Peyer's patch (tissue), 4 donors: Measurements from ENCODE around the gene POU5F2. TPM values are rescaled to one million over a fixed set of nuclear protein-coding genes. Genes with fewer than 3 reads are reported as not detected.

ENCODE experiments used
- DNase-seq, 3 donors: peaks; one replicate each; pipeline ENCODE4 v3.0.0-alpha.2; 2017 to 2019
- H3K27ac ChIP-seq, 4 donors: fragments of 200-600 bp; sonication (generic); one replicate each; pipeline ENCODE4 v1.5.1; 2016 to 2019
- H3K27me3 ChIP-seq, 2 donors: fragments of 200-600 bp; sonication (generic); one replicate each; pipeline ENCODE4 v1.5.1; 2019
- H3K36me3 ChIP-seq, 3 donors: fragments of 200-600 bp; sonication (generic); one replicate each; pipeline ENCODE4 v1.5.1; 2016 to 2019
- H3K4me1 ChIP-seq, 4 donors: fragments of 200-600 bp; sonication (generic); one replicate each; pipeline ENCODE4 v1.5.1; 2016 to 2019
- H3K4me3 ChIP-seq, 4 donors: fragments of 200-600 bp; sonication (generic); 1 replicate in 3 of 4; 2 replicates in 1 of 4; pipeline ENCODE4 v1.5.1; 2016 to 2019; ENCODE audit warnings: mild to moderate bottlenecking in 1 of 4
- H3K9me3 ChIP-seq, 4 donors: fragments of 200-600 bp; sonication (generic); one replicate each; pipeline ENCODE4 v1.5.1; 2016 to 2019; ENCODE audit warnings: mild to moderate bottlenecking in 1 of 4
- CTCF ChIP-seq, 6 experiments: fragments of 450-650 bp in 4 of 6; fragments of 200-600 bp in 2 of 6; sonication (generic) in 1 of 6; IDR thresholded peaks; one replicate each; pipeline ENCODE4 v1.5.1; 2017 to 2019; ENCODE audit warnings: antibody characterized with exemption in 6 of 6, mild to moderate bottlenecking in 3 of 6, moderate library complexity in 1 of 6
- POLR2A ChIP-seq, 2 donors: fragments of 450-650 bp; IDR thresholded peaks; one replicate each; pipeline ENCODE4 v1.5.1; 2017; ENCODE audit warnings: antibody characterized with exemption in 2 of 2, mild to moderate bottlenecking in 2 of 2, moderate library complexity in 2 of 2
- total RNA-seq, 4 donors: library from RNA; depleted of rRNA; stranded (reverse); fragments of >200 nt; gene quantifications; one replicate each; pipeline ENCODE4 v1.1.0, GENCODE V29; 2016

Gene POU5F2
- total RNA-seq, 4 donors from 2014 or later: 3.5 to 8.3 (median 5.1) TPM

GRCh38 chr5:93716453-93716852 is 24.9 kb downstream of the POU5F2 start:
- Histone ChIP-seq H3K27ac (no peak overlapping the region), H3K4me3 (no peak overlapping the region), H3K27me3 (no peaks in the 10 kb centered on the region), H3K36me3 (no peaks in the 10 kb centered on the region), H3K9me3 (no peaks in the 10 kb centered on the region), H3K4me1 (no peaks in the 10 kb centered on the region)
- TF ChIP-seq POLR2A (IDR thresholded peaks at IDR 0.05) (no peak), CTCF (IDR thresholded peaks at IDR 0.05) (no peak)
- no peak for DNase-seq

GRCh38 chr5:93715761-93716160 is 25.6 kb downstream of the POU5F2 start:
- Histone ChIP-seq H3K4me3 (no peak overlapping the region), H3K9me3 (no peaks in the 10 kb centered on the region), H3K27ac (no peak overlapping the region), H3K27me3 (no peaks in the 10 kb centered on the region), H3K36me3 (no peaks in the 10 kb centered on the region), H3K4me1 (no peaks in the 10 kb centered on the region)
- DNase-seq: no peak
- no peak for TF ChIP-seq POLR2A (IDR thresholded peaks at IDR 0.05)
- TF ChIP-seq CTCF (IDR thresholded peaks at IDR 0.05): no peak

GRCh38 chr5:93715327-93715726 is 26.1 kb downstream of the POU5F2 start:
- TF ChIP-seq CTCF (IDR thresholded peaks at IDR 0.05) (no peak), POLR2A (IDR thresholded peaks at IDR 0.05) (no peak)
- H3K27ac ChIP-seq: no peak overlapping the region
- H3K27me3 ChIP-seq: no peaks in the 10 kb centered on the region
- H3K9me3 ChIP-seq: no peaks in the 10 kb centered on the region
- DNase-seq: no peak
- H3K4me1 ChIP-seq: no peaks in the 10 kb centered on the region
- H3K36me3 ChIP-seq: no peaks in the 10 kb centered on the region
- no peak overlapping the region for H3K4me3 ChIP-seq

- no peak for DNase-seq
Observed at GRCh38 chr5:93708442-93708841, 33.0 kb downstream of the POU5F2 start.

DNA sequence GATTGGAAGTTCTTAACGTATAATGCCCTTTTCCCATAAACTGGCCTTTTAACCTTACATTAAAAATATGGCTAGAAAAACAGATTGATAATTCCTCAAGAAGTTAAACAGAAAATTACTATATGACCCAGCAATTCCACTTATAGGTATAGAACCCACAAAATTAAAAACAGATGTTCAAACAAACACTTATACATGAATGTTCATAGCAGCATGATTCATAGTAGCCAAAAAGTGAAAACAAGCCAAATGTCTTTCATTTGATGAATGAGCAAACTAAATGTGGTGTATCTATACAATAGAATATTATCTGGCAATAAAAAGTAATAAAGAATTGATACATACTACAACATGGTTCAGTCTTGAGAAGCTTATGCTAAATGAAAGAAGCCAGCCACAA is 35.5 kb downstream of the POU5F2 start:
- no peak for TF ChIP-seq POLR2A (IDR thresholded peaks at IDR 0.05)
- TF ChIP-seq CTCF (IDR thresholded peaks at IDR 0.05): no peak
- no peaks in the 10 kb centered on the region for H3K27me3 ChIP-seq
- no peak for DNase-seq
- no peaks in the 10 kb centered on the region for H3K9me3 ChIP-seq
- H3K36me3 ChIP-seq: no peaks in the 10 kb centered on the region
- no peak overlapping the region for H3K4me3 ChIP-seq
- H3K27ac ChIP-seq: no peak overlapping the region
- no peaks in the 10 kb centered on the region for H3K4me1 ChIP-seq

More at GRCh38 chr5:93708442-93708841, 33.0 kb downstream of the POU5F2 start:
- H3K36me3 ChIP-seq: no peaks in the 10 kb centered on the region
- no peaks in the 10 kb centered on the region for H3K9me3 ChIP-seq
- no peaks in the 10 kb centered on the region for H3K4me1 ChIP-seq
- no peak overlapping the region for H3K4me3 ChIP-seq
- H3K27ac ChIP-seq: no peak overlapping the region
- TF ChIP-seq CTCF (IDR thresholded peaks at IDR 0.05) (no peak), POLR2A (IDR thresholded peaks at IDR 0.05) (no peak)
- no peaks in the 10 kb centered on the region for H3K27me3 ChIP-seq

DNA sequence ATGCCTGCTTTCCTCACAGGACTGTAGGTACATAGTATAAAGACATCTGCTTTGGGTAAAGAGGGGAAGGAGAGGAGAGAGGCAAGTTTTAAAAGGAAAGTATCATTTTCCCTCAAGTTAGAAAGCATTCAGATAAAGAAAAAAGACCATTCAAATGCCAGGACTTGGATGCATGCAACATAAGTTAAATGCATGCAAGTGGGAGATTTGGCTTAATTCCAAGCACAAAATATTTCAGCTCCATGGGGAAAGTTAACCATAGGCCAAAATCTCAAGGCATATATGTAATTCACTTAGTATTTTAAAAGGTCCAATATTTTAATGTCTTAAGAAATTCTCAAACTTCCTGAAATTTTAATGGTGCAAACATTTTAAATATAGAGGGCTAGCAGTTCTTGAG is 36.4 kb downstream of the POU5F2 start:
- no peaks in the 10 kb centered on the region for H3K27me3 ChIP-seq
- no peaks in the 10 kb centered on the region for H3K36me3 ChIP-seq
- no peaks in the 10 kb centered on the region for H3K4me1 ChIP-seq
- H3K9me3 ChIP-seq: no peaks in the 10 kb centered on the region
- no peak overlapping the region for H3K27ac ChIP-seq
- no peak for DNase-seq
- no peak overlapping the region for H3K4me3 ChIP-seq
- no peak for TF ChIP-seq POLR2A (IDR thresholded peaks at IDR 0.05)
- TF ChIP-seq CTCF (IDR thresholded peaks at IDR 0.05): no peak
